ENCODE results near the gene EIF1AD.
"Not testable (repeated sequence)": the region's sequence is repeated elsewhere in the genome, so short reads cannot be mapped to it uniquely, and the experiment has no call there.

EIF1AD gene

GRCh38 chr11:65973439-65974110 is 28.4 kb downstream of the EIF1AD start:
- no peak for DNase-seq (ENCODE audit: low read depth in 1 of 2, low spot score in 1 of 2)

GRCh38 chr11:65972116-65972515 is 29.8 kb downstream of the EIF1AD start:
- no peak for DNase-seq (ENCODE audit: low read depth in 1 of 2, low spot score in 1 of 2)

GRCh38 chr11:65968600-65969482 is 33.1 kb downstream of the EIF1AD start:
- no peak for DNase-seq (ENCODE audit: low read depth in 1 of 2, low spot score in 1 of 2)

GRCh38 chr11:65967329-65967934 is 34.5 kb downstream of the EIF1AD start:
- no peak for DNase-seq (ENCODE audit: low read depth in 1 of 2, low spot score in 1 of 2)

GRCh38 chr11:65965986-65966762 is 35.8 kb downstream of the EIF1AD start:
- DNase-seq (ENCODE audit: low read depth in 1 of 2, low spot score in 1 of 2): no peak

GRCh38 chr11:65964906-65965305 is 37.1 kb downstream of the EIF1AD start:
- DNase-seq (ENCODE audit: low read depth in 1 of 2, low spot score in 1 of 2): no peak

- no peak for DNase-seq (ENCODE audit: low read depth in 1 of 2, low spot score in 1 of 2)
Measured at GRCh38 chr11:65962141-65962564, 39.8 kb downstream of the EIF1AD start.

- peak; percentile 81 to 96 for DNase-seq (ENCODE audit: low read depth in 1 of 2, low spot score in 1 of 2)
Measured at GRCh38 chr11:65961267-65962140, 40.5 kb downstream of the EIF1AD start, which contains the start of gene SART1. TSS of gene SART1 (plus strand) at chr11:65961734. CDS start at chr11:65961781, 47 bp downstream.

- DNase-seq (ENCODE audit: low read depth in 1 of 2, low spot score in 1 of 2): no peak
Measured at GRCh38 chr11:65960824-65961266, 41.1 kb downstream of the EIF1AD start.

GRCh38 chr11:65958774-65959420 is 43.1 kb downstream of the EIF1AD start:
- DNase-seq (ENCODE audit: low read depth in 1 of 2, low spot score in 1 of 2): no peak

GRCh38 chr11:65958291-65958690 is 43.7 kb downstream of the EIF1AD start:
- no peak for DNase-seq (ENCODE audit: low read depth in 1 of 2, low spot score in 1 of 2)

- DNase-seq (ENCODE audit: low read depth in 1 of 2, low spot score in 1 of 2): no peak
Measured at GRCh38 chr11:65954771-65955170, 47.2 kb downstream of the EIF1AD start.

GRCh38 chr11:65953471-65953870 is 48.5 kb downstream of the EIF1AD start:
- DNase-seq (ENCODE audit: low read depth in 1 of 2, low spot score in 1 of 2): no peak

- no peak for DNase-seq (ENCODE audit: low read depth in 1 of 2, low spot score in 1 of 2)
Measured at GRCh38 chr11:65952052-65952521, 49.9 kb downstream of the EIF1AD start.

- DNase-seq (ENCODE audit: low read depth in 1 of 2, low spot score in 1 of 2): not testable (repeated sequence)
Measured at GRCh38 chr11:65951641-65952040, 50.3 kb downstream of the EIF1AD start.

GRCh38 chr11:65950711-65951110 is 51.2 kb downstream of the EIF1AD start:
- DNase-seq (ENCODE audit: low read depth in 1 of 2, low spot score in 1 of 2): not testable (repeated sequence)

- no peak for DNase-seq (ENCODE audit: low read depth in 1 of 2, low spot score in 1 of 2)
Measured at GRCh38 chr11:65947603-65948125, 54.3 kb downstream of the EIF1AD start.

- DNase-seq (ENCODE audit: low read depth in 1 of 2, low spot score in 1 of 2): no peak
Measured at GRCh38 chr11:65947133-65947532, 54.8 kb downstream of the EIF1AD start.

GRCh38 chr11:65946655-65947054 is 55.3 kb downstream of the EIF1AD start:
- DNase-seq (ENCODE audit: low read depth in 1 of 2, low spot score in 1 of 2): no peak
